ENCODE measurements around the gene PNKD. TPM values are rescaled to one million over a fixed set of nuclear protein-coding genes. Genes with fewer than 3 reads are reported as not detected.

The PNKD gene
- total RNA-seq, 1 experiment from 2014 or later, result 58.1 TPM

DNA sequence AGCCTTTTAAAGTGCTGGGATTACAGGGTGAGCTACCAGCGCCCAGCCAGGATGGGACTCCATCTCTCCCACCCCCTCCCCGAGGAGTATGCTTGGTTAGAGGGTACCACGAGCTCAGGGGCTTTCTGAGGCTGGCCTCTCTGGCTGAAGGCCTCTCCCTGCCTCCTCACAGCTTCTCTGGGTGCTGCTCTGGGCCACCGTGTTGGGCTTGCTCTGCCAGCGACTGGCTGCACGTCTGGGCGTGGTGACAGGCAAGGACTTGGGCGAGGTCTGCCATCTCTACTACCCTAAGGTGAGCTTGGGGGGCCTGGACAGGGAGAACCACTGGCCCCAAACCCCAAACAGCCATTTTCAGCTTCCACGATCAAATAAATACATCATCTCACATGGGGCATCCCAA lies 114.7 kb downstream of the PNKD start:
- ChIA-PET RAD21 (ENCODE audit: low non-redundant PET in 1 of 2, low total read pairs in 2 of 2, uncharacterized antibody in 2 of 2, unreplicated experiment in 2 of 2) (no interaction called here), CTCF (no interaction called here), POLR2A (no interaction called here)
- no peak for DNase-seq (ENCODE audit: low read depth, low spot score)
- H2AFZ ChIP-seq (ENCODE audit: low read depth, low read length, poor library complexity, severe bottlenecking), result no peak overlapping the region
- H3K27me3 ChIP-seq (ENCODE audit: insufficient read depth, low read length), result no peaks in the 10 kb centered on the region
- peaks cover 0 to 8% of the 10 kb centered on the region in 2 experiments; a peak in 2 of 4 replicates for H3K4me1 ChIP-seq (ENCODE audit: control insufficient read depth in 1 of 2, insufficient read depth in 2 of 2, low read length in 2 of 2)
- H3K4me2 ChIP-seq (ENCODE audit: low read length), result no peak overlapping the region
- no peaks in the 10 kb centered on the region for H3K9me2 ChIP-seq (ENCODE audit: insufficient read depth)
- ATAC-seq, result no peak
- H3K79me2 ChIP-seq (ENCODE audit: insufficient read depth, low read length), result no peaks in the 10 kb centered on the region
- H3K9ac ChIP-seq (ENCODE audit: low read length), result no peak overlapping the region
- intact Hi-C loops (cut with micrococcal nuclease), result no loop called here
- no TSS peak for BruUV-seq (replicated peaks)
- H3K27ac ChIP-seq (ENCODE audit: low read depth, low read length), result no peak overlapping the region
- no peak for TF ChIP-seq RAD21 (IDR thresholded peaks at IDR 0.05; ENCODE audit: low read depth)
- TF ChIP-seq, protein P1, sequence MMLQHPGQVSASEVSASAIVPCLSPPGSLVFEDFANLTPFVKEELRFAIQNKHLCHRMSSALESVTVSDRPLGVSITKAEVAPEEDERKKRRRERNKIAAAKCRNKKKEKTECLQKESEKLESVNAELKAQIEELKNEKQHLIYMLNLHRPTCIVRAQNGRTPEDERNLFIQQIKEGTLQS (IDR thresholded peaks at IDR 0.05), result no peak
- TF ChIP-seq JUND (IDR thresholded peaks at IDR 0.05), result no peak
- TF ChIP-seq CBX3 (IDR thresholded peaks at IDR 0.05; ENCODE audit: low read depth), result no peak
- no peak for TF ChIP-seq POLR2A (IDR thresholded peaks at IDR 0.05; ENCODE audit: borderline replicate concordance, extremely low read depth, insufficient read depth, insufficient read length)
- no peak for TF ChIP-seq EZH2 (IDR thresholded peaks at IDR 0.05)
- TF ChIP-seq TCF7L2 (IDR thresholded peaks at IDR 0.05; ENCODE audit: borderline replicate concordance, extremely low read depth, insufficient read depth, insufficient read length), result no peak
- no peak for TF ChIP-seq ZFX (IDR thresholded peaks at IDR 0.05)
- TF ChIP-seq SP1 (IDR thresholded peaks at IDR 0.05; ENCODE audit: low read depth), result no peak
- TF ChIP-seq YY1 (IDR thresholded peaks at IDR 0.05; ENCODE audit: extremely low read depth, insufficient replicate concordance, low read depth, low read length), result no peak
- TF ChIP-seq SIN3A (IDR thresholded peaks at IDR 0.05; ENCODE audit: low read depth), result no peak
- TF ChIP-seq FOSL1 (IDR thresholded peaks at IDR 0.05; ENCODE audit: low read depth), result no peak
- TF ChIP-seq, protein P2, sequence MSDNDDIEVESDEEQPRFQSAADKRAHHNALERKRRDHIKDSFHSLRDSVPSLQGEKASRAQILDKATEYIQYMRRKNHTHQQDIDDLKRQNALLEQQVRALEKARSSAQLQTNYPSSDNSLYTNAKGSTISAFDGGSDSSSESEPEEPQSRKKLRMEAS (IDR thresholded peaks at IDR 0.05), result no peak
- TF ChIP-seq, protein P3, sequence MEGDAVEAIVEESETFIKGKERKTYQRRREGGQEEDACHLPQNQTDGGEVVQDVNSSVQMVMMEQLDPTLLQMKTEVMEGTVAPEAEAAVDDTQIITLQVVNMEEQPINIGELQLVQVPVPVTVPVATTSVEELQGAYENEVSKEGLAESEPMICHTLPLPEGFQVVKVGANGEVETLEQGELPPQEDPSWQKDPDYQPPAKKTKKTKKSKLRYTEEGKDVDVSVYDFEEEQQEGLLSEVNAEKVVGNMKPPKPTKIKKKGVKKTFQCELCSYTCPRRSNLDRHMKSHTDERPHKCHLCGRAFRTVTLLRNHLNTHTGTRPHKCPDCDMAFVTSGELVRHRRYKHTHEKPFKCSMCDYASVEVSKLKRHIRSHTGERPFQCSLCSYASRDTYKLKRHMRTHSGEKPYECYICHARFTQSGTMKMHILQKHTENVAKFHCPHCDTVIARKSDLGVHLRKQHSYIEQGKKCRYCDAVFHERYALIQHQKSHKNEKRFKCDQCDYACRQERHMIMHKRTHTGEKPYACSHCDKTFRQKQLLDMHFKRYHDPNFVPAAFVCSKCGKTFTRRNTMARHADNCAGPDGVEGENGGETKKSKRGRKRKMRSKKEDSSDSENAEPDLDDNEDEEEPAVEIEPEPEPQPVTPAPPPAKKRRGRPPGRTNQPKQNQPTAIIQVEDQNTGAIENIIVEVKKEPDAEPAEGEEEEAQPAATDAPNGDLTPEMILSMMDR (IDR thresholded peaks at IDR 0.05 in 2 of 3, conservative IDR thresholded peaks at IDR 0.05 in 1 of 3; ENCODE audit: borderline replicate concordance in 1 of 3, insufficient read depth in 1 of 3, low read depth in 2 of 3, low read length in 2 of 3), result no peak
- no peaks in the 10 kb centered on the region for H3K9me3 ChIP-seq (ENCODE audit: control insufficient read depth in 1 of 2, insufficient read depth in 1 of 2, low read depth in 1 of 2, low read length in 2 of 2)
- no peaks in the 10 kb centered on the region for H4K20me1 ChIP-seq (ENCODE audit: insufficient read depth)
- no peaks in the 10 kb centered on the region for H3K36me3 ChIP-seq (ENCODE audit: control insufficient read depth in 1 of 2, insufficient read depth in 2 of 2, low read length in 2 of 2)
- H3K4me3 ChIP-seq (replicated peaks in 1 of 2; ENCODE audit: low read depth in 1 of 2, low read length in 2 of 2), result no peak overlapping the region
